Ectodermal cell (in vitro differentiated cells): Measurements from ENCODE around the gene MYH9.

Source experiments
- H3K27ac ChIP-seq: 2 replicates; pipeline ENCODE4 v1.7.0; 2013; ENCODE audit warnings: mild to moderate bottlenecking, low read depth, low read length; ENCODE audit not compliant: insufficient read depth, poor library complexity, severe bottlenecking
- H3K27me3 ChIP-seq: 2 replicates; pipeline ENCODE4 v1.7.0; 2013; ENCODE audit warnings: mild to moderate bottlenecking, low read length; ENCODE audit not compliant: insufficient read depth, control insufficient read depth, poor library complexity, severe bottlenecking
- H3K36me3 ChIP-seq: one replicate; pipeline ENCODE4 v1.7.0; 2013; ENCODE audit warnings: low read length; ENCODE audit not compliant: control insufficient read depth, insufficient read depth
- H3K4me1 ChIP-seq: one replicate; pipeline ENCODE4 v1.7.0; 2013; ENCODE audit warnings: low read length; ENCODE audit not compliant: control insufficient read depth, insufficient read depth
- H3K4me3 ChIP-seq: 2 replicates; pipeline ENCODE4 v1.7.0; 2013; ENCODE audit warnings: low read depth, low read length, control low read depth; ENCODE audit not compliant: insufficient read depth
- H3K9me3 ChIP-seq: 2 replicates; pipeline ENCODE4 v1.7.0; 2013; ENCODE audit warnings: mild to moderate bottlenecking, low read length, moderate library complexity; ENCODE audit not compliant: control insufficient read depth
- WGBS, 2 experiments: methylation state at CpG; one replicate each; pipeline ENCODE4 v1.1.7; 2013; ENCODE audit warnings: missing lambda C conversion rate in 2 of 2; 5-methylcytosine and 5-hydroxymethylcytosine counted together

MYH9 gene

GRCh38 chr22:36286096-36286957 is 101.4 kb downstream of the MYH9 start:
- Histone ChIP-seq H3K9me3 (no peaks in the 10 kb centered on the region), H3K27ac (no peak overlapping the region), H3K27me3 (no peaks in the 10 kb centered on the region), H3K36me3 (peaks cover 48% of the 10 kb centered on the region), H3K4me3 (no peak overlapping the region), H3K4me1 (no peaks in the 10 kb centered on the region)
- WGBS, 2 experiments = 70% methylated on average over 28 of the region's 28 CpGs

GRCh38 chr22:36285545-36285944 is 102.2 kb downstream of the MYH9 start:
- peaks cover 48% of the 10 kb centered on the region for H3K36me3 ChIP-seq
- 95 to 96% methylated on average over 21 of the region's 21 CpGs for WGBS, 2 experiments
- no peak overlapping the region for H3K4me3 ChIP-seq
- H3K27me3 ChIP-seq = no peaks in the 10 kb centered on the region
- H3K27ac ChIP-seq = no peak overlapping the region
- no peaks in the 10 kb centered on the region for H3K9me3 ChIP-seq
- no peaks in the 10 kb centered on the region for H3K4me1 ChIP-seq

GRCh38 chr22:36285017-36285416 is 102.8 kb downstream of the MYH9 start:
- Histone ChIP-seq H3K4me1 (no peaks in the 10 kb centered on the region), H3K36me3 (peaks cover 47% of the 10 kb centered on the region), H3K9me3 (no peaks in the 10 kb centered on the region), H3K27me3 (no peaks in the 10 kb centered on the region), H3K4me3 (no peak overlapping the region), H3K27ac (no peak overlapping the region)
- WGBS, 2 experiments = 96 to 97% methylated on average over 12 of the region's 12 CpGs

- Histone ChIP-seq H3K36me3 (peaks cover 39% of the 10 kb centered on the region), H3K4me3 (no peak overlapping the region), H3K4me1 (no peaks in the 10 kb centered on the region), H3K27me3 (no peaks in the 10 kb centered on the region), H3K9me3 (no peaks in the 10 kb centered on the region), H3K27ac (no peak overlapping the region)
- 96 to 97% methylated on average over 24 of the region's 24 CpGs for WGBS, 2 experiments
Observed at GRCh38 chr22:36284171-36284571, 103.6 kb downstream of the MYH9 start.

- Histone ChIP-seq H3K27ac (no peak overlapping the region), H3K9me3 (no peaks in the 10 kb centered on the region), H3K4me3 (no peak overlapping the region), H3K27me3 (no peaks in the 10 kb centered on the region), H3K4me1 (no peaks in the 10 kb centered on the region), H3K36me3 (peaks cover 28% of the 10 kb centered on the region)
- 95 to 96% methylated on average over 24 of the region's 24 CpGs for WGBS, 2 experiments
Observed at GRCh38 chr22:36282328-36282831, 105.4 kb downstream of the MYH9 start.

- Histone ChIP-seq H3K27ac (no peak overlapping the region), H3K4me3 (no peak overlapping the region), H3K4me1 (no peaks in the 10 kb centered on the region), H3K27me3 (no peaks in the 10 kb centered on the region), H3K9me3 (no peaks in the 10 kb centered on the region), H3K36me3 (peaks cover 28% of the 10 kb centered on the region)
- 93% methylated on average over 14 of the region's 14 CpGs for WGBS, 2 experiments
Observed at GRCh38 chr22:36281781-36282327, 105.9 kb downstream of the MYH9 start.

- 91 to 94% methylated on average over 8 of the region's 8 CpGs for WGBS, 2 experiments
Observed at GRCh38 chr22:36280379-36280778, 107.4 kb downstream of the MYH9 start.

GRCh38 chr22:36279219-36279666 is 108.5 kb downstream of the MYH9 start:
- no peaks in the 10 kb centered on the region for H3K4me1 ChIP-seq
- no peaks in the 10 kb centered on the region for H3K9me3 ChIP-seq
- H3K36me3 ChIP-seq = peaks cover 13% of the 10 kb centered on the region
- H3K27me3 ChIP-seq = no peaks in the 10 kb centered on the region
- no peak overlapping the region for H3K4me3 ChIP-seq
- WGBS, 2 experiments = 91 to 96% methylated on average over 8 of the region's 8 CpGs
- H3K27ac ChIP-seq = no peak overlapping the region

More at GRCh38 chr22:36280379-36280778, 107.4 kb downstream of the MYH9 start:
- Histone ChIP-seq H3K27ac (no peak overlapping the region), H3K9me3 (no peaks in the 10 kb centered on the region), H3K4me3 (no peak overlapping the region), H3K36me3 (peaks cover 24% of the 10 kb centered on the region), H3K27me3 (no peaks in the 10 kb centered on the region), H3K4me1 (no peaks in the 10 kb centered on the region)

- H3K4me3 ChIP-seq = no peak overlapping the region
- no peaks in the 10 kb centered on the region for H3K9me3 ChIP-seq
- H3K4me1 ChIP-seq = no peaks in the 10 kb centered on the region
- peaks cover 9% of the 10 kb centered on the region for H3K36me3 ChIP-seq
- no peak overlapping the region for H3K27ac ChIP-seq
- 40 to 42% methylated on average over 18 of the region's 18 CpGs for WGBS, 2 experiments
- H3K27me3 ChIP-seq = no peaks in the 10 kb centered on the region
Observed at GRCh38 chr22:36277482-36278291, 110.1 kb downstream of the MYH9 start.

GRCh38 chr22:36274531-36274930 is 113.2 kb downstream of the MYH9 start:
- H3K4me1 ChIP-seq = no peaks in the 10 kb centered on the region
- 95 to 98% methylated on average over 5 of the region's 5 CpGs for WGBS, 2 experiments
- H3K36me3 ChIP-seq = no peaks in the 10 kb centered on the region
- H3K4me3 ChIP-seq = no peak overlapping the region
- no peak overlapping the region for H3K27ac ChIP-seq
- no peaks in the 10 kb centered on the region for H3K27me3 ChIP-seq
- H3K9me3 ChIP-seq = no peaks in the 10 kb centered on the region
